22Rv1 (cell line): ENCODE results near the gene RAI1.
"Not testable (repeated sequence)": the region's sequence is repeated elsewhere in the genome, so short reads cannot be mapped to it uniquely, and the experiment has no call there.

Experiments used
- H3K27ac ChIP-seq: fragments of 450-650 bp; 2 replicates; pipeline ENCODE4 v1.5.1; 2017
- ZFX ChIP-seq: fragments of 450-650 bp; IDR thresholded peaks from 2 replicates; pipeline ENCODE4 v1.6.1; 2017; ENCODE audit warnings: antibody characterized with exemption, borderline replicate concordance
- TF ChIP-seq, protein P1 (sequence below): fragments of 450-650 bp; IDR thresholded peaks from 2 replicates; pipeline ENCODE4 v1.5.1; 2017; ENCODE audit warnings: mild to moderate bottlenecking

RAI1 gene, protein sequence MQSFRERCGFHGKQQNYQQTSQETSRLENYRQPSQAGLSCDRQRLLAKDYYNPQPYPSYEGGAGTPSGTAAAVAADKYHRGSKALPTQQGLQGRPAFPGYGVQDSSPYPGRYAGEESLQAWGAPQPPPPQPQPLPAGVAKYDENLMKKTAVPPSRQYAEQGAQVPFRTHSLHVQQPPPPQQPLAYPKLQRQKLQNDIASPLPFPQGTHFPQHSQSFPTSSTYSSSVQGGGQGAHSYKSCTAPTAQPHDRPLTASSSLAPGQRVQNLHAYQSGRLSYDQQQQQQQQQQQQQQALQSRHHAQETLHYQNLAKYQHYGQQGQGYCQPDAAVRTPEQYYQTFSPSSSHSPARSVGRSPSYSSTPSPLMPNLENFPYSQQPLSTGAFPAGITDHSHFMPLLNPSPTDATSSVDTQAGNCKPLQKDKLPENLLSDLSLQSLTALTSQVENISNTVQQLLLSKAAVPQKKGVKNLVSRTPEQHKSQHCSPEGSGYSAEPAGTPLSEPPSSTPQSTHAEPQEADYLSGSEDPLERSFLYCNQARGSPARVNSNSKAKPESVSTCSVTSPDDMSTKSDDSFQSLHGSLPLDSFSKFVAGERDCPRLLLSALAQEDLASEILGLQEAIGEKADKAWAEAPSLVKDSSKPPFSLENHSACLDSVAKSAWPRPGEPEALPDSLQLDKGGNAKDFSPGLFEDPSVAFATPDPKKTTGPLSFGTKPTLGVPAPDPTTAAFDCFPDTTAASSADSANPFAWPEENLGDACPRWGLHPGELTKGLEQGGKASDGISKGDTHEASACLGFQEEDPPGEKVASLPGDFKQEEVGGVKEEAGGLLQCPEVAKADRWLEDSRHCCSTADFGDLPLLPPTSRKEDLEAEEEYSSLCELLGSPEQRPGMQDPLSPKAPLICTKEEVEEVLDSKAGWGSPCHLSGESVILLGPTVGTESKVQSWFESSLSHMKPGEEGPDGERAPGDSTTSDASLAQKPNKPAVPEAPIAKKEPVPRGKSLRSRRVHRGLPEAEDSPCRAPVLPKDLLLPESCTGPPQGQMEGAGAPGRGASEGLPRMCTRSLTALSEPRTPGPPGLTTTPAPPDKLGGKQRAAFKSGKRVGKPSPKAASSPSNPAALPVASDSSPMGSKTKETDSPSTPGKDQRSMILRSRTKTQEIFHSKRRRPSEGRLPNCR (N-terminal part only)

DNA sequence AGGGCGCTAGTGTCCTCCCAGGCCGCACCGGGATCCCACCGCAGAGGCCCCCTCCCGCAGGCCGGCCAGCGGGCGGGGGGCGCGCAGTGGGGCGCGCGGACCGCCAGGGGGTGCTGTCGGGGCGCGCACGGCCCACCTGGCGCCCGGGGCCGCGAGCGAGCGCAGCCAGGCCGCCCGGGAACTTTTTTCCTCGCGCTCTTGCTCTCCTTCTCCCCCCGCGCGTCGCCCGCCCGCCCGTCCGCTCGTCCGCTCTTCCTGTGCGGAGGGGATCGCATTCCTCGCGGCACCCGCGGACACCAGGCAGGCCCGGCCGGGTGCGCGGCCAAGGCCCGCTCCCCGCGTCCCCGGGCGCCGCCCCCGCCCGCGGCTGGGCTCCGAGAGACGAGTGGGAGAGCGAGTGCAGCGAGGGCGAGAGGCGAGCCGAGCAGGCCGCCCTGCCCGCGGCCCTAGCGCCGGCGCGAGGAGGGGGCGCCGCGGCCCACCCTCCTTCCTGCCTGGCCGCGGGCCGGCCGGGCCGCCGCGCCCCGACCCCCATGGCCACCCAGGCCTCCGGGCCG lies at the start of gene RAI1:
Gene RAI1 (plus strand): TSS at position 272 of the 557 bp plus-strand sequence. CDS start 111,491 bp downstream, outside the sequence.
- H3K27ac ChIP-seq: peak within 1 kb of the TSS; percentile 85
- TF ChIP-seq, protein P1, sequence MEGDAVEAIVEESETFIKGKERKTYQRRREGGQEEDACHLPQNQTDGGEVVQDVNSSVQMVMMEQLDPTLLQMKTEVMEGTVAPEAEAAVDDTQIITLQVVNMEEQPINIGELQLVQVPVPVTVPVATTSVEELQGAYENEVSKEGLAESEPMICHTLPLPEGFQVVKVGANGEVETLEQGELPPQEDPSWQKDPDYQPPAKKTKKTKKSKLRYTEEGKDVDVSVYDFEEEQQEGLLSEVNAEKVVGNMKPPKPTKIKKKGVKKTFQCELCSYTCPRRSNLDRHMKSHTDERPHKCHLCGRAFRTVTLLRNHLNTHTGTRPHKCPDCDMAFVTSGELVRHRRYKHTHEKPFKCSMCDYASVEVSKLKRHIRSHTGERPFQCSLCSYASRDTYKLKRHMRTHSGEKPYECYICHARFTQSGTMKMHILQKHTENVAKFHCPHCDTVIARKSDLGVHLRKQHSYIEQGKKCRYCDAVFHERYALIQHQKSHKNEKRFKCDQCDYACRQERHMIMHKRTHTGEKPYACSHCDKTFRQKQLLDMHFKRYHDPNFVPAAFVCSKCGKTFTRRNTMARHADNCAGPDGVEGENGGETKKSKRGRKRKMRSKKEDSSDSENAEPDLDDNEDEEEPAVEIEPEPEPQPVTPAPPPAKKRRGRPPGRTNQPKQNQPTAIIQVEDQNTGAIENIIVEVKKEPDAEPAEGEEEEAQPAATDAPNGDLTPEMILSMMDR: peak; percentile 93
- TF ChIP-seq ZFX: no peak

DNA sequence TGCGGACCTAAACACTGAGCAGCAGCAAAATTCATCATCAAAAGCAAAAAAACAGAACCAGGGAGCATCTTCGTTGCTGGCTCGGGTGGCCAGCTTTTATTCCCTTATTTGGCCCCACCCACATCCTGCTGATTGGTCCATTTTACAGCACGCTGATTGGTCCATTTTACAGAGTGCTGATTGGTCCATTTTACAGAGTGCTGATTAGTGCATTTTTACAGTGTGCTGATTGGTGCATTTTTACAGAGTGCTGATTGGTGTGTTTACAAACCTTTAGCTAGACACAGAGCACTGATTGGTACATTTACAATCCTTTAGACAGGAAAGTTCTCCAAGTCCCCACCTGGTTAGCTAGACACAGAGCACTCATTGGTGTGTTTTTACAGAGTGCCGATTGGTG lies 48.6 kb upstream of the RAI1 start:
- H3K27ac ChIP-seq: not testable (repeated sequence)

DNA sequence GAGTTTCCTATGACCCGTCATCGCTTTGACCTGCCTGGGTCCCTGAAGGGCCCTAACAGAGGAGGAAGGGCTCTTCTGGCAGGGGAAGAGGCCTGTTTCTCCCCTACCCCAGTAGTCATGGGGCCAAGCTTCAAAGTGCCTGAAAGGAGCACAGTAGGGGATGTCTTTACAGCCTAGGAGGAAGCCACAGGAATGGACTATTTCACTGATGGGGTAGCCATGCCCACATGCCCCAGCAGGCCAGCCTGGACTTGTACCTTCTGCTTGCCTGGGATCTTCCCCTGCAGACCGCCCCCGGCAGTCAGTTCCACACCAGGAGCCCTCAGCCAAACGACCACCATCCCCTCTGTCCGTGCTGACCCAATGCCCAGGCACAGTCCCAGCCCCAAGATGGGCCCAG lies 47.9 kb upstream of the RAI1 start:
- TF ChIP-seq, protein P1: no peak
- H3K27ac ChIP-seq: no peak overlapping the region

DNA sequence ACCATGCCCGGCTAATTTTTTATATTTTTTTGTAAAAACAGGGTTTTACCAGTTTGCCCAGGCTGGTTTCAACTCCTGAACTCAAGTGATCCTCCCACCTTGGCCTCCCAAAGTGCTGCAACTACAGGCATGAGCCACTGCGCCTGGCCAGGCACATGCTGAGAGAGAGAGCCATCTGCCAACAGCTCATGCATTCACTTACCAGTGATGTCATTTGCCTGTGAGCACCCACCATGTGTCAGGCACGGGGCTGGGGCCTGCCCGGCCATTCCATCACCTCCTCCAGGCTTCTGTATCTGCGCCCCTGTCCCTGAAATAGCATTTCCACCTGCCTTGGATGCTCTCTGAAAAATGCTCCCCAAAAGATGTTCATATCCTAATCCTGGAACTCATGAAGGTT lies 46.1 kb upstream of the RAI1 start:
- no peak for TF ChIP-seq ZFX
- TF ChIP-seq, protein P1: no peak
- no peak overlapping the region for H3K27ac ChIP-seq

DNA sequence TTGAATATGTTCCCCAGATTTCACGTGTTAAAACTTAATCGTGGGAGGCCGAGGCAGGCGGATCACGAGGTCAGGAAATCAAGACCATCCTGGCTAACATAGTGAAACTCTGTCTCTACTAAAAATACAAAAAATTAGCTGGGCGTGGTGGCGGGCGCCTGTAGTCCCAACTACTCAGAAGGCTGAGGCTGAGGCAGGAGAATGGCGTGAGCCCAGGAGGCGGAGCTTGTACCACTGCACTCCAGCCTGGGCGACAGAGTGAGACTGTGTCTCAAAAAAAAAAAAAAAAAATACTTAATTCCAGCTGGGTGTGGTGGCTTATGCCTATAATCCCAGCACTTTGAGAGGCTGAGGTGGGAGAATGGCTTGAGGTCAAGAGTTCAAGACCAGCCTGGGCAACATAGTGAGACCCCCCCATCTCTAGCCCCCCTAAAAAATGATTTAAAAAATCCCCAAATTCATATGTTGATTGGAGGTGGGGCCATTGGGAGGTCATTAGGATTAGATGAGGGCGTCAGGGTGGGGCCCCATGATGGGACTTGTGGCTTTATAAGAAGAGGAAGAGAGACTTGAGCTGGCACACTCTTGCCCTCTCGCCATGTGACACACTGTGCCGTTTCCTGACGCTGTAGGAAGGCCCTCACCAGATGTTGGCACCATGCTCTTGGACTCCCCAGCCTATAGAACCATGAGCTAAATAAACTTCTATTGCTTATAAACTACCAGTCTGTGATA lies 45.6 kb upstream of the RAI1 start:
- H3K27ac ChIP-seq: not testable (repeated sequence)

DNA sequence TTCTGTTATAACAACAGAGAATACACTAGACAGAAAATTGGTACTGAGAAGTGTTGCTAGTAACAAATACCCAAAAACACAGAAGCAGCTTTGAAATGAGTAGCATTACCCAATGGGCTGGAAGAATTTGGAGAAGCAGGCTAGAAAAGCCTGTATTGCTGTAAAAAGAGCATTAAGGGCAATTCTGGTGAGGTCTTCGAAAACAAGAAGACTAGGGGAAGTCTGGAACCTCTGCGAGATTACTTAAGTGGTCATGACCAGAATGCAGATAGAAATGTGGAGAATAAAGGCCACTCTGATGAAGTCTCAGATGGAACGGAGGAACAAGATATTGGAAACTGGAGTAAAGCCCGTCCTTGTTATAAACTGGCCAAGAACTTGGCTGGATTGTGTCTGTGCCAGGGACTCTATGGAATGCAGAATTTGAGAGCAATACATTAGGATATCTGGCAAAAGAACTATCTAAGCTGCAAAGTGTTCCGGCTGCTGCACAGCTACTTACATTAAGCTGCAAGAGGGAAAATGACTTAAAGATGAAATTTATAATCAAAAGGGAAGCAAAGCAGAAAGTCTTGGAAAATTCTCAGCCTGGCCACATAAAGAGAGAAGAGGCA lies 44.9 kb upstream of the RAI1 start:
- no peak overlapping the region for H3K27ac ChIP-seq

DNA sequence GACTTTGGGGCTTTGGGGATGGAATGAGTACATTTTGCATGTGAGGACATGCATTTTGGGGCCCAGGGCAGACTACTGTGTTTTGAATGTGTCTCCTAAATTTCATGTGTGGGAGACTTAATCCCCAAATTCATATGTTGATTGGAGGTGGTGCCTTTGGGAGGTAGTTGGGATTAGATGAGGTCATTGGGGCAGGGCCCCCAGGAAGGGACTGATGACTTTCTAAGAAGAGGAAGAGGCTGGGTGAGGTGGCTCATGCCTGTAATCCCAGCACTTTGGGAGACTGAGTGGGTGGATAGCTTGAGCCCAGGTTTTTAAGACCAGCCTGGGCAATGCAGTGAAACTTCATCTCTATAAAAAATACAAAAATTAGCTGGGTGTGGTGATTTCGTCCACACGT lies 42.8 kb upstream of the RAI1 start:
- TF ChIP-seq ZFX: no peak
- TF ChIP-seq, protein P1: no peak
- no peak overlapping the region for H3K27ac ChIP-seq

More for the DNA sequence above, 44.9 kb upstream of the RAI1 start:
- TF ChIP-seq, protein P1: no peak
- no peak for TF ChIP-seq ZFX

DNA sequence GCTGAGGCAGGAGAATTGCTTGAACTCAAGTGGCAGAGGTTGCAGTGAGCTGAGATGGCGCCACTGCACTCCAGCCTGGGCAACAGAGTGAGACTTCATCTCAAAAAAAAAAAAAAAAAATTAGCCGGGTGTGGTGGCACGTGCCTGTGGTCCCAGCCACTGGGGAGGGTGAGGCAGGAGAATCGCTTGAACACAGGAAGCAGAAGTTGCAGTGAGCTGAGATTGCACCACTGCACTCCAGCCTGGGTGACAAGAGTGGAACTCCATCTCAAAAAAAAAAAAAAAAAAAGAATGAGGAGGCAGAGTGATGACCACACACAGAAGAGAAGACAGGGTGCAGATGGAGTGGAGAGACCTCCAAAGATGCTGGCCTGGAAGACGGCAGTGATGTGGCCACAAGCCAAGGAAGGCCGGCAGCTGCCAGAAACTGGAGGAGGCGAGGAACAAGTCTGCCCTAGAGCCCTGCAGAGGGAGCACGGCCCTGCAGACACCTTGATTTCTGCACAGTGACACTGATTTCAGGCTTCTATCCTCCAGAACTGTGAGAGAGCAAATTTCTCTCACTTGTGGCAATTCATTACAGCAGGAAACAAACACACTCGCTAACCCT lies 41.5 kb upstream of the RAI1 start:
- H3K27ac ChIP-seq: not testable (repeated sequence)
